Liver (tissue), 9 donors: Measurements from ENCODE around the gene DNAJA4. TPM values are rescaled to one million over a fixed set of nuclear protein-coding genes. Genes with fewer than 3 reads are reported as not detected.

ENCODE experiments used
- DNase-seq: peaks from one replicate; pipeline ENCODE4 v3.0.0-alpha.2; 2017; ENCODE audit warnings: low spot score
- H3K27ac ChIP-seq, 2 donors: one replicate each; pipeline ENCODE4 v1.7.0; 2013; ENCODE audit warnings: inconsistent platforms in 2 of 2, low read length in 2 of 2, control low read depth in 1 of 2, low read depth in 1 of 2, mild to moderate bottlenecking in 1 of 2
- H3K27me3 ChIP-seq, 4 donors: one replicate each; pipeline versions ENCODE4 v1.6.1 to v1.7.0; 2013; ENCODE audit warnings: low read length in 3 of 4, inconsistent platforms in 1 of 4, mild to moderate bottlenecking in 1 of 4, moderate library complexity in 1 of 4; ENCODE audit not compliant: control insufficient read depth in 4 of 4, insufficient read depth in 4 of 4
- H3K36me3 ChIP-seq, 4 donors: one replicate each; pipeline versions ENCODE4 v1.6.1 to v1.7.0; 2013; ENCODE audit warnings: low read length in 3 of 4, mild to moderate bottlenecking in 3 of 4, low read depth in 1 of 4, moderate library complexity in 1 of 4; ENCODE audit not compliant: control insufficient read depth in 4 of 4, insufficient read depth in 3 of 4
- H3K4me1 ChIP-seq, 4 donors: one replicate each; pipeline versions ENCODE4 v1.6.1 to v1.7.0; 2013; ENCODE audit warnings: low read length in 3 of 4, mild to moderate bottlenecking in 3 of 4, moderate library complexity in 1 of 4; ENCODE audit not compliant: control insufficient read depth in 4 of 4, insufficient read depth in 4 of 4
- H3K4me3 ChIP-seq, 3 donors: one replicate each; pipeline versions ENCODE4 v1.6.1 to v1.7.0; 2013; ENCODE audit warnings: low read length in 3 of 3, control low read depth in 1 of 3, low read depth in 1 of 3, mild to moderate bottlenecking in 1 of 3
- H3K9ac ChIP-seq, 2 donors: one replicate each; pipeline ENCODE4 v1.7.0; 2013; ENCODE audit warnings: low read length in 2 of 2, mild to moderate bottlenecking in 2 of 2, moderate library complexity in 2 of 2, control low read depth in 1 of 2, low read depth in 1 of 2
- H3K9me3 ChIP-seq, 4 donors: one replicate each; pipeline versions ENCODE4 v1.6.1 to v1.7.0; 2013; ENCODE audit warnings: low read length in 3 of 4; ENCODE audit not compliant: control insufficient read depth in 4 of 4
- ATF3 ChIP-seq: IDR thresholded peaks from 2 replicates; pipeline ENCODE4 v1.6.1; 2016; ENCODE audit warnings: antibody characterized with exemption
- CTCF ChIP-seq: fragments of 150-350 bp; IDR thresholded peaks from 2 replicates; pipeline ENCODE4 v1.5.1; 2017; ENCODE audit warnings: improper control_type of control experiment, low read depth, low read length; ENCODE audit not compliant: missing input control
- EGR1 ChIP-seq, 2 donors: IDR thresholded peaks; 2 replicates each; pipeline ENCODE4 v1.6.1; 2016 to 2018; ENCODE audit warnings: antibody characterized with exemption in 2 of 2, low read depth in 2 of 2
- FOXA1 ChIP-seq: IDR thresholded peaks from 2 replicates; pipeline ENCODE4 v1.6.1; 2016; ENCODE audit warnings: antibody characterized with exemption
- FOXA2 ChIP-seq: IDR thresholded peaks from 2 replicates; pipeline ENCODE4 v1.6.1; 2016; ENCODE audit warnings: antibody characterized with exemption
- GABPA ChIP-seq, 2 donors: IDR thresholded peaks in 1 of 2; conservative IDR thresholded peaks in 1 of 2; 2 replicates each; pipeline ENCODE4 v1.6.1; 2016; ENCODE audit warnings: antibody characterized with exemption in 2 of 2, mild to moderate bottlenecking in 1 of 2, moderate library complexity in 1 of 2
- HNF4A ChIP-seq, 2 donors: conservative IDR thresholded peaks; 2 replicates each; pipeline ENCODE4 v1.6.1; 2016; ENCODE audit warnings: antibody characterized with exemption in 2 of 2, mild to moderate bottlenecking in 2 of 2
- HNF4G ChIP-seq: IDR thresholded peaks from 2 replicates; pipeline ENCODE4 v1.6.1; 2016; ENCODE audit warnings: antibody characterized with exemption
- JUND ChIP-seq, 2 donors: IDR thresholded peaks; 2 replicates each; pipeline ENCODE4 v1.6.1; 2016; ENCODE audit warnings: antibody characterized with exemption in 2 of 2
- NR2F2 ChIP-seq: IDR thresholded peaks from 2 replicates; pipeline ENCODE4 v1.6.1; 2016; ENCODE audit warnings: antibody characterized with exemption
- RAD21 ChIP-seq, 2 donors: IDR thresholded peaks; 2 replicates each; pipeline ENCODE4 v1.6.1; 2016; ENCODE audit warnings: antibody characterized with exemption in 2 of 2, mild to moderate bottlenecking in 2 of 2
- REST ChIP-seq: IDR thresholded peaks from 2 replicates; pipeline ENCODE4 v1.6.1; 2016; ENCODE audit warnings: antibody characterized with exemption, mild to moderate bottlenecking
- RXRA ChIP-seq, 2 donors: IDR thresholded peaks; 2 replicates each; pipeline ENCODE4 v1.6.1; 2017 to 2018; ENCODE audit warnings: antibody characterized with exemption in 2 of 2, mild to moderate bottlenecking in 1 of 2
- SP1 ChIP-seq: IDR thresholded peaks from 2 replicates; pipeline ENCODE4 v1.6.1; 2018; ENCODE audit warnings: antibody characterized with exemption, mild to moderate bottlenecking
- TAF1 ChIP-seq: conservative IDR thresholded peaks from 2 replicates; pipeline ENCODE4 v1.6.1; 2016; ENCODE audit warnings: antibody characterized with exemption, mild to moderate bottlenecking
- YY1 ChIP-seq: IDR thresholded peaks from 2 replicates; pipeline ENCODE4 v1.6.1; 2016; ENCODE audit warnings: antibody characterized with exemption, mild to moderate bottlenecking
- WGBS: extraction: QIAGEN DNeasy Blood & Tissue Kit; methylation state at CpG from one replicate; pipeline ENCODE4 v1.1.7; 2013; 5-methylcytosine and 5-hydroxymethylcytosine counted together
- polyA plus RNA-seq, 2 donors: library from polyadenylated mRNA; stranded (reverse) in 1 of 2; unstranded in 1 of 2; fragments of 200-250 nt in 1 of 2; fragments of >200 nt in 1 of 2; fragmentation: Nextera tagmentation in 1 of 2; extraction: Ambion mirVana in 1 of 2; gene quantifications; one replicate each; pipeline versions ENCODE4 v1.2.1 to v1.2.3, GENCODE V29; 2013 to 2015
- total RNA-seq, 2 donors: library from RNA; depleted of rRNA; stranded (reverse); fragments of >200 nt; gene quantifications; one replicate each; pipeline ENCODE4 v1.2.3, GENCODE V29; 2014
- TF ChIP-seq, protein P1 (sequence below): IDR thresholded peaks from 2 replicates; pipeline ENCODE4 v1.6.1; 2016; ENCODE audit warnings: antibody characterized with exemption
- donor health status: healthy.
- donor health status: healthy.
- donor health status: healthy.
- donor health status: healthy.
- donor health status: healthy.

DNAJA4 gene
- total and polyA plus RNA-seq, 4 donors = 0.93 to 79.0 (median 2.0) TPM

DNA sequence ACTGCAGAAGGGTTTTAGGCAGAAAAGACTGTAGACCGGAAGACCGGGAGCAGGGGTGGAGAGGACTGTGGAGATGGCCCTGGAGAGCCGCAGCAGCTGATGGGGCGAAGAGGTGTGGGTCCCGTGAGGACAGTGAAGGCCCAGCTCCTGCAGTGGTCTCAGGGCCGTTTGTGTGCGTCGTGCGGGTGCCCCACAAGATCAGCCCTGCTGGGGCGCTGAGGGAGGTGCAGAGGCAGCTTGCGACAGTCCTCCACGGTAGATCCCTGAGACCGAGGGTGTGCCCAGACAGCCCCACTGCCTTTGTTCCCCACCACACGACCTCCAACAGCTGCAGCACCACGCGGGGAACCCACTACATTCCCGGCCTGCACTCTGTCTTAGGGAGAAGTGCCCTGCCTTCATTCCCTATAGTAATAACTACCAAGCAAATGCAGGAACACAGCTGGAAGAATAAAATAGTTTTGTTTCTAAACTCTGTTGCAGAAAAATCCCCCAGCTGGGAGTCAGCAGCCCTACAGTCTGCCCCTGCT lies 56.7 kb downstream of the DNAJA4 start:
- 77% methylated on average over 17 of the region's 17 CpGs for WGBS
- DNase-seq = no peak
- H3K9me3 ChIP-seq = no peaks in the 10 kb centered on the region
- H3K36me3 ChIP-seq = no peaks in the 10 kb centered on the region
- no peak for TF ChIP-seq RXRA (IDR thresholded peaks at IDR 0.05)
- no peak for TF ChIP-seq EGR1 (IDR thresholded peaks at IDR 0.05; ENCODE audit: low read depth in 2 of 2)
- no peak for TF ChIP-seq NR2F2
- TF ChIP-seq TAF1 = no peak
- TF ChIP-seq RAD21 (IDR thresholded peaks at IDR 0.05) = no peak
- no peak for TF ChIP-seq HNF4A (conservative IDR thresholded peaks at IDR 0.05)
- TF ChIP-seq, protein P1, sequence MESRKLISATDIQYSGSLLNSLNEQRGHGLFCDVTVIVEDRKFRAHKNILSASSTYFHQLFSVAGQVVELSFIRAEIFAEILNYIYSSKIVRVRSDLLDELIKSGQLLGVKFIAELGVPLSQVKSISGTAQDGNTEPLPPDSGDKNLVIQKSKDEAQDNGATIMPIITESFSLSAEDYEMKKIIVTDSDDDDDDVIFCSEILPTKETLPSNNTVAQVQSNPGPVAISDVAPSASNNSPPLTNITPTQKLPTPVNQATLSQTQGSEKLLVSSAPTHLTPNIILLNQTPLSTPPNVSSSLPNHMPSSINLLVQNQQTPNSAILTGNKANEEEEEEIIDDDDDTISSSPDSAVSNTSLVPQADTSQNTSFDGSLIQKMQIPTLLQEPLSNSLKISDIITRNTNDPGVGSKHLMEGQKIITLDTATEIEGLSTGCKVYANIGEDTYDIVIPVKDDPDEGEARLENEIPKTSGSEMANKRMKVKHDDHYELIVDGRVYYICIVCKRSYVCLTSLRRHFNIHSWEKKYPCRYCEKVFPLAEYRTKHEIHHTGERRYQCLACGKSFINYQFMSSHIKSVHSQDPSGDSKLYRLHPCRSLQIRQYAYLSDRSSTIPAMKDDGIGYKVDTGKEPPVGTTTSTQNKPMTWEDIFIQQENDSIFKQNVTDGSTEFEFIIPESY = no peak
- TF ChIP-seq FOXA1 = no peak
- TF ChIP-seq CTCF = no peak
- TF ChIP-seq FOXA2 = no peak
- no peak for TF ChIP-seq SP1
- TF ChIP-seq YY1 = no peak
- no peak for TF ChIP-seq GABPA (IDR thresholded peaks at IDR 0.05 in 1 of 2, conservative IDR thresholded peaks at IDR 0.05 in 1 of 2)
- TF ChIP-seq REST = no peak
- TF ChIP-seq HNF4G = no peak
- TF ChIP-seq ATF3 = no peak
- no peak overlapping the region for H3K9ac ChIP-seq
- H3K27ac ChIP-seq = no peak overlapping the region
- H3K27me3 ChIP-seq = no peaks in the 10 kb centered on the region
- H3K4me1 ChIP-seq = no peaks in the 10 kb centered on the region
- H3K4me3 ChIP-seq = no peak overlapping the region

GRCh38 chr15:78321786-78322185 lies 57.4 kb downstream of the DNAJA4 start:
- Histone ChIP-seq H3K27ac (no peak overlapping the region), H3K4me3 (no peak overlapping the region), H3K36me3 (no peaks in the 10 kb centered on the region), H3K4me1 (no peaks in the 10 kb centered on the region), H3K9ac (no peak overlapping the region), H3K27me3 (no peaks in the 10 kb centered on the region), H3K9me3 (no peaks in the 10 kb centered on the region)
- WGBS = 82% methylated on average over 4 of the region's 4 CpGs
- DNase-seq = no peak
- TF ChIP-seq RAD21 (IDR thresholded peaks at IDR 0.05) = no peak
- TF ChIP-seq JUND (IDR thresholded peaks at IDR 0.05) = no peak
